Measurements from ENCODE around the gene SYK. TPM values are rescaled to one million over a fixed set of nuclear protein-coding genes. Genes with fewer than 3 reads are reported as not detected.
A peak's percentile ranks its signal among the peaks of the same experiment; 100 is the strongest.

SYK gene
- total and polyA plus RNA-seq, 7 experiments from 2014 or later, result 0.26 to 71.6 (median 2.1) TPM

- H3K4me1 Mint-ChIP-seq, result peaks cover 0 to 29% (median 8%) of the 10 kb centered on the region in 7 donors
- no peak overlapping the region for H3K27ac ChIP-seq (ENCODE audit: low read depth, low read length)
- peaks cover 0 to 15% of the 10 kb centered on the region in 2 donors for H3K27me3 ChIP-seq (ENCODE audit: control insufficient read depth in 2 of 2, insufficient read depth in 2 of 2, low read length in 2 of 2)
- POLR2A ChIA-PET, result no interaction called here
- CTCF ChIA-PET, result interaction anchor here (0.9 kb wide), 1 partner anchor 24 kb away, joined by 3 read pairs; no protein-coding TSS in a partner anchor
- H3K9me3 ChIP-seq (ENCODE audit: control insufficient read depth in 2 of 3, low read length in 3 of 3), result no peaks in the 10 kb centered on the region
- no peaks in the 10 kb centered on the region for H3K9me3 Mint-ChIP-seq
- intact Hi-C loops (cut with micrococcal nuclease), result no loop called here
- no peaks in the 10 kb centered on the region for H3K36me3 ChIP-seq (ENCODE audit: control insufficient read depth in 2 of 3, insufficient read depth in 3 of 3, low read length in 3 of 3)
- peak overlapping the region in 1 of 10 donors; percentile 15 for H3K4me3 Mint-ChIP-seq
- peaks cover 61 to 95% (median 78%) of the 10 kb centered on the region in 5 donors for H3K27me3 Mint-ChIP-seq
- no peaks in the 10 kb centered on the region for H3K4me1 ChIP-seq (ENCODE audit: control insufficient read depth in 2 of 2, insufficient read depth in 2 of 2, low read length in 2 of 2)
- no peak overlapping the region for H3K4me3 ChIP-seq (ENCODE audit: low read length)
- no peaks in the 10 kb centered on the region for H3K36me3 Mint-ChIP-seq
- H3K27ac Mint-ChIP-seq, result no peak overlapping the region
- ATAC-seq (no peak), DNase-seq (no peak)
Observed at GRCh38 chr9:90803860-90804593, 2.4 kb downstream of the SYK start.

- H3K27ac Mint-ChIP-seq, result no peak overlapping the region
- Histone ChIP-seq H3K27ac (ENCODE audit: low read depth, low read length) (no peak overlapping the region), H3K36me3 (ENCODE audit: control insufficient read depth in 2 of 3, insufficient read depth in 3 of 3, low read length in 3 of 3) (no peaks in the 10 kb centered on the region), H3K4me1 (ENCODE audit: control insufficient read depth in 2 of 2, insufficient read depth in 2 of 2, low read length in 2 of 2) (no peaks in the 10 kb centered on the region), H3K4me3 (ENCODE audit: low read length) (no peak overlapping the region), H3K9me3 (ENCODE audit: control insufficient read depth in 2 of 3, low read length in 3 of 3) (no peaks in the 10 kb centered on the region), H3K27me3 (ENCODE audit: control insufficient read depth in 2 of 2, insufficient read depth in 2 of 2, low read length in 2 of 2) (peaks cover 0 to 15% of the 10 kb centered on the region in 2 donors)
- POLR2A ChIA-PET, result no interaction called here
- peaks cover 0 to 38% (median 9%) of the 10 kb centered on the region in 7 donors for H3K4me1 Mint-ChIP-seq
- H3K27me3 Mint-ChIP-seq, result peaks cover 59 to 95% (median 77%) of the 10 kb centered on the region in 5 donors
- no peak for ATAC-seq
- no peak overlapping the region for H3K4me3 Mint-ChIP-seq
- DNase-seq, result no peak
- CTCF ChIA-PET, result no interaction called here
- intact Hi-C loops (cut with micrococcal nuclease), result no loop called here
- no peaks in the 10 kb centered on the region for H3K36me3 Mint-ChIP-seq
- H3K9me3 Mint-ChIP-seq, result no peaks in the 10 kb centered on the region
Observed at GRCh38 chr9:90805006-90805996, 3.7 kb downstream of the SYK start.

GRCh38 chr9:90807006-90807405, 5.4 kb downstream of the SYK start:
- H3K27me3 Mint-ChIP-seq, result peaks cover 49 to 86% (median 72%) of the 10 kb centered on the region in 5 donors
- DNase-seq, result no peak
- intact Hi-C loops (cut with micrococcal nuclease), result no loop called here
- H3K36me3 Mint-ChIP-seq, result no peaks in the 10 kb centered on the region
- Histone ChIP-seq H3K36me3 (ENCODE audit: control insufficient read depth in 2 of 3, insufficient read depth in 3 of 3, low read length in 3 of 3) (no peaks in the 10 kb centered on the region), H3K4me1 (ENCODE audit: control insufficient read depth in 2 of 2, insufficient read depth in 2 of 2, low read length in 2 of 2) (no peaks in the 10 kb centered on the region), H3K27ac (ENCODE audit: low read depth, low read length) (no peak overlapping the region), H3K9me3 (ENCODE audit: control insufficient read depth in 2 of 3, low read length in 3 of 3) (no peaks in the 10 kb centered on the region), H3K4me3 (ENCODE audit: low read length) (no peak overlapping the region), H3K27me3 (ENCODE audit: control insufficient read depth in 2 of 2, insufficient read depth in 2 of 2, low read length in 2 of 2) (peaks cover 0 to 10% of the 10 kb centered on the region in 2 donors)
- POLR2A ChIA-PET, result interaction anchor here (1.0 kb wide), 1 partner anchor 9 kb away, joined by 3 read pairs; no protein-coding TSS in a partner anchor
- H3K27ac Mint-ChIP-seq, result no peak overlapping the region
- H3K9me3 Mint-ChIP-seq, result no peaks in the 10 kb centered on the region
- H3K4me1 Mint-ChIP-seq, result peaks cover 0 to 37% (median 6%) of the 10 kb centered on the region in 7 donors
- CTCF ChIA-PET, result no interaction called here
- no peak overlapping the region for H3K4me3 Mint-ChIP-seq
- no peak for ATAC-seq

GRCh38 chr9:90808398-90808797, 6.8 kb downstream of the SYK start:
- ChIA-PET CTCF (no interaction called here), POLR2A (no interaction called here)
- Mint-ChIP-seq H3K4me1 (peaks cover 0 to 34% (median 0%) of the 10 kb centered on the region in 7 donors), H3K27ac (no peak overlapping the region), H3K36me3 (no peaks in the 10 kb centered on the region), H3K27me3 (peaks cover 37 to 73% (median 58%) of the 10 kb centered on the region in 5 donors), H3K4me3 (peak overlapping the region in 1 of 10 donors; percentile 43), H3K9me3 (no peaks in the 10 kb centered on the region)
- no peak for ATAC-seq
- Histone ChIP-seq H3K4me1 (ENCODE audit: control insufficient read depth in 2 of 2, insufficient read depth in 2 of 2, low read length in 2 of 2) (no peaks in the 10 kb centered on the region), H3K4me3 (ENCODE audit: low read length) (no peak overlapping the region), H3K27ac (ENCODE audit: low read depth, low read length) (no peak overlapping the region), H3K27me3 (ENCODE audit: control insufficient read depth in 2 of 2, insufficient read depth in 2 of 2, low read length in 2 of 2) (no peaks in the 10 kb centered on the region), H3K9me3 (ENCODE audit: control insufficient read depth in 2 of 3, low read length in 3 of 3) (no peaks in the 10 kb centered on the region), H3K36me3 (ENCODE audit: control insufficient read depth in 2 of 3, insufficient read depth in 3 of 3, low read length in 3 of 3) (no peaks in the 10 kb centered on the region)
- DNase-seq, result no peak
- intact Hi-C loops (cut with micrococcal nuclease), result no loop called here

- Mint-ChIP-seq H3K4me3 (peak overlapping the region in 1 of 10 donors; percentile 43), H3K4me1 (peaks cover 0 to 34% (median 0%) of the 10 kb centered on the region in 7 donors), H3K27ac (no peak overlapping the region), H3K36me3 (no peaks in the 10 kb centered on the region), H3K27me3 (peaks cover 34 to 66% (median 53%) of the 10 kb centered on the region in 5 donors), H3K9me3 (no peaks in the 10 kb centered on the region)
- ATAC-seq, result peak; percentile 78
- Histone ChIP-seq H3K4me3 (ENCODE audit: low read length) (no peak overlapping the region), H3K9me3 (ENCODE audit: control insufficient read depth in 2 of 3, low read length in 3 of 3) (no peaks in the 10 kb centered on the region), H3K36me3 (ENCODE audit: control insufficient read depth in 2 of 3, insufficient read depth in 3 of 3, low read length in 3 of 3) (no peaks in the 10 kb centered on the region), H3K4me1 (ENCODE audit: control insufficient read depth in 2 of 2, insufficient read depth in 2 of 2, low read length in 2 of 2) (no peaks in the 10 kb centered on the region), H3K27me3 (ENCODE audit: control insufficient read depth in 2 of 2, insufficient read depth in 2 of 2, low read length in 2 of 2) (no peaks in the 10 kb centered on the region), H3K27ac (ENCODE audit: low read depth, low read length) (no peak overlapping the region)
- ChIA-PET POLR2A (no interaction called here), CTCF (no interaction called here)
- intact Hi-C loops (cut with micrococcal nuclease), result no loop called here
- DNase-seq, result no peak
Observed at GRCh38 chr9:90808890-90809685, 7.5 kb downstream of the SYK start.

- POLR2A ChIA-PET, result no interaction called here
- no peaks in the 10 kb centered on the region for H3K9me3 ChIP-seq (ENCODE audit: control insufficient read depth in 2 of 3, low read length in 3 of 3)
- no peaks in the 10 kb centered on the region for H3K27me3 ChIP-seq (ENCODE audit: control insufficient read depth in 2 of 2, insufficient read depth in 2 of 2, low read length in 2 of 2)
- no peak overlapping the region for H3K4me3 ChIP-seq (ENCODE audit: low read length)
- intact Hi-C loops (cut with micrococcal nuclease), result no loop called here
- peaks cover 0 to 10% of the 10 kb centered on the region in 2 donors for H3K4me1 ChIP-seq (ENCODE audit: control insufficient read depth in 2 of 2, insufficient read depth in 2 of 2, low read length in 2 of 2)
- no peak for DNase-seq
- CTCF ChIA-PET, result interaction anchor here (0.7 kb wide), 1 partner anchor 9 kb away, joined by 3 read pairs; the partner anchor contains the start of gene SYK
- no peaks in the 10 kb centered on the region for H3K36me3 Mint-ChIP-seq
- no peak overlapping the region for H3K4me3 Mint-ChIP-seq
- ATAC-seq, result no peak
- H3K4me1 Mint-ChIP-seq, result peaks cover 10 to 40% (median 12%) of the 10 kb centered on the region in 7 donors
- H3K9me3 Mint-ChIP-seq, result no peaks in the 10 kb centered on the region
- H3K27ac Mint-ChIP-seq, result no peak overlapping the region
- no peak overlapping the region for H3K27ac ChIP-seq (ENCODE audit: low read depth, low read length)
- peaks cover 24 to 50% (median 37%) of the 10 kb centered on the region in 5 donors for H3K27me3 Mint-ChIP-seq
- H3K36me3 ChIP-seq (ENCODE audit: control insufficient read depth in 2 of 3, insufficient read depth in 3 of 3, low read length in 3 of 3), result no peaks in the 10 kb centered on the region
Observed at GRCh38 chr9:90810691-90811090, 9.1 kb downstream of the SYK start.

All from naive thymus-derived CD4-positive, alpha-beta T cell (primary cell).